Endodermal cell (in vitro differentiated cells): ENCODE results near the gene UQCC2. TPM values are rescaled to one million over a fixed set of nuclear protein-coding genes. Genes with fewer than 3 reads are reported as not detected.

Experiments
- DNase-seq: peaks from one replicate; pipeline ENCODE4 v3.0.0-alpha.2; 2017
- H3K27ac ChIP-seq: 2 replicates; pipeline ENCODE4 v1.5.1; 2013; ENCODE audit warnings: mild to moderate bottlenecking, low read depth, low read length, moderate library complexity
- H3K27me3 ChIP-seq: 2 replicates; pipeline ENCODE4 v1.6.1; 2013; ENCODE audit warnings: mild to moderate bottlenecking, low read length, moderate library complexity; ENCODE audit not compliant: insufficient read depth, control insufficient read depth, poor library complexity, severe bottlenecking
- H3K36me3 ChIP-seq: 2 replicates; pipeline ENCODE4 v1.7.0; 2013; ENCODE audit warnings: mild to moderate bottlenecking, low read length, moderate library complexity; ENCODE audit not compliant: control insufficient read depth, insufficient read depth
- H3K4me1 ChIP-seq: one replicate; pipeline ENCODE4 v1.7.0; 2013; ENCODE audit warnings: low read length; ENCODE audit not compliant: control insufficient read depth, insufficient read depth
- H3K4me3 ChIP-seq: 2 replicates; pipeline ENCODE4 v1.5.1; 2013; ENCODE audit warnings: mild to moderate bottlenecking, low read length, moderate library complexity
- H3K9ac ChIP-seq: 2 replicates; pipeline ENCODE4 v1.6.1; 2013; ENCODE audit warnings: mild to moderate bottlenecking, low read length, moderate library complexity; ENCODE audit not compliant: poor library complexity, severe bottlenecking; ENCODE audit errors: extremely low read depth
- H3K9me3 ChIP-seq: 2 replicates; pipeline ENCODE4 v1.6.1; 2013; ENCODE audit warnings: mild to moderate bottlenecking, low read length, moderate library complexity; ENCODE audit not compliant: control insufficient read depth
- H3K27ac Mint-ChIP-seq: 2 replicates; pipeline ENCODE4 v1.8.0; 2020; ENCODE audit warnings: mixed read lengths
- H3K27me3 Mint-ChIP-seq: 2 replicates; pipeline ENCODE4 v1.8.0; 2021; ENCODE audit warnings: mild to moderate bottlenecking, mixed read lengths; ENCODE audit not compliant: insufficient read depth
- H3K36me3 Mint-ChIP-seq: 2 replicates; pipeline ENCODE4 v1.8.0; 2020; ENCODE audit warnings: low read depth, mixed read lengths
- H3K4me1 Mint-ChIP-seq: 2 replicates; pipeline ENCODE4 v1.8.0; 2020; ENCODE audit warnings: mixed read lengths
- H3K4me3 Mint-ChIP-seq: 2 replicates; pipeline ENCODE4 v1.8.0; 2020; ENCODE audit warnings: mild to moderate bottlenecking, moderate library complexity, mixed read lengths
- H3K9me3 Mint-ChIP-seq: 2 replicates; pipeline ENCODE4 v1.8.0; 2020; ENCODE audit warnings: mild to moderate bottlenecking, mixed read lengths
- CTCF ChIP-seq: fragments of 200-600 bp; sonication (generic); conservative IDR thresholded peaks from 2 replicates; pipeline ENCODE4 v1.5.0; 2021; ENCODE audit warnings: antibody characterized with exemption, mild to moderate bottlenecking
- WGBS, 2 experiments: methylation state at CpG; one replicate each; pipeline versions ENCODE4 v1.1.5 to v1.1.7; 2013; ENCODE audit warnings: missing lambda C conversion rate in 2 of 2, mixed read lengths in 1 of 2; ENCODE audit not compliant: insufficient coverage in 1 of 2, insufficient read length in 1 of 2; 5-methylcytosine and 5-hydroxymethylcytosine counted together
- total RNA-seq, 2 donors: library from RNA; stranded (reverse); fragmentation: NEBNext Ultra II Directional in 1 of 2; extraction: Animal tissue kit (Norgen Biotek cat#: 25700) in 1 of 2; gene quantifications; 2 replicates in 1 of 2; 3 replicates in 1 of 2; pipeline ENCODE4 v1.2.1, GENCODE V29; 2021

UQCC2 gene
- total RNA-seq, 2 donors from 2014 or later, result 120 to 174 TPM

GRCh38 chr6:33758815-33759216, 47.3 kb upstream of the UQCC2 start:
- WGBS, 2 experiments, result 87 to 91% methylated on average over 7 of the region's 7 CpGs
- DNase-seq, result no peak
- Histone ChIP-seq H3K9me3 (no peaks in the 10 kb centered on the region), H3K27me3 (no peaks in the 10 kb centered on the region), H3K27ac (no peak overlapping the region), H3K4me3 (no peak overlapping the region), H3K9ac (no peak overlapping the region), H3K36me3 (no peaks in the 10 kb centered on the region), H3K4me1 (no peaks in the 10 kb centered on the region)
- Mint-ChIP-seq H3K27me3 (no peaks in the 10 kb centered on the region), H3K4me1 (no peaks in the 10 kb centered on the region), H3K9me3 (no peaks in the 10 kb centered on the region), H3K4me3 (no peak overlapping the region), H3K36me3 (no peaks in the 10 kb centered on the region), H3K27ac (no peak overlapping the region)
- TF ChIP-seq CTCF, result no peak

GRCh38 chr6:33757906-33758305, 46.4 kb upstream of the UQCC2 start:
- Mint-ChIP-seq H3K36me3 (no peaks in the 10 kb centered on the region), H3K4me3 (no peak overlapping the region), H3K27me3 (no peaks in the 10 kb centered on the region), H3K4me1 (no peaks in the 10 kb centered on the region), H3K27ac (no peak overlapping the region), H3K9me3 (no peaks in the 10 kb centered on the region)
- Histone ChIP-seq H3K4me1 (no peaks in the 10 kb centered on the region), H3K9ac (no peak overlapping the region), H3K27me3 (no peaks in the 10 kb centered on the region), H3K36me3 (no peaks in the 10 kb centered on the region), H3K27ac (no peak overlapping the region), H3K4me3 (no peak overlapping the region), H3K9me3 (no peaks in the 10 kb centered on the region)
- no peak for DNase-seq
- TF ChIP-seq CTCF, result no peak
- WGBS, 2 experiments, result 89 to 98% methylated on average over 9 to 10 of the region's 10 CpGs

- no peak for DNase-seq
- H3K27me3 ChIP-seq, result no peaks in the 10 kb centered on the region
- TF ChIP-seq CTCF, result no peak
- H3K4me3 Mint-ChIP-seq, result no peak overlapping the region
- no peak overlapping the region for H3K4me3 ChIP-seq
- 75 to 92% methylated on average over 1 to 3 of the region's 3 CpGs for WGBS, 2 experiments
- H3K9me3 Mint-ChIP-seq, result no peaks in the 10 kb centered on the region
- H3K9ac ChIP-seq, result no peak overlapping the region
- peaks cover 2% of the 10 kb centered on the region for H3K4me1 ChIP-seq
- no peak overlapping the region for H3K27ac ChIP-seq
- no peaks in the 10 kb centered on the region for H3K9me3 ChIP-seq
- H3K36me3 ChIP-seq, result no peaks in the 10 kb centered on the region
- no peaks in the 10 kb centered on the region for H3K27me3 Mint-ChIP-seq
- no peaks in the 10 kb centered on the region for H3K36me3 Mint-ChIP-seq
- H3K27ac Mint-ChIP-seq, result no peak overlapping the region
- H3K4me1 Mint-ChIP-seq, result no peaks in the 10 kb centered on the region
These were observed 45.6 kb upstream of the UQCC2 start for GRCh38 chr6:33757113-33757512.
